H9 (cell line): ENCODE results near the gene ZNF560. TPM values are rescaled to one million over a fixed set of nuclear protein-coding genes. Genes with fewer than 3 reads are reported as not detected.

Experiments used
- DNase-seq: peaks from one replicate; pipeline ENCODE4 v3.0.0-alpha.2; 2017
- H2AFZ ChIP-seq: one replicate; pipeline ENCODE4 v1.6.1; 2013; ENCODE audit warnings: mild to moderate bottlenecking, low read length, control low read depth, moderate library complexity
- H2AK5ac ChIP-seq: 2 replicates; pipeline ENCODE4 v1.6.1; 2013; ENCODE audit warnings: low read length, control low read depth, mixed read lengths; ENCODE audit not compliant: insufficient read length
- H2BK120ac ChIP-seq: one replicate; pipeline ENCODE4 v1.6.1; 2013; ENCODE audit warnings: low read depth, mild to moderate bottlenecking, low read length, control low read depth, inconsistent platforms; ENCODE audit not compliant: poor library complexity, severe bottlenecking
- H2BK12ac ChIP-seq: 2 replicates; pipeline ENCODE4 v1.6.1; 2013; ENCODE audit warnings: low read length, control low read depth, mixed read lengths, low read depth; ENCODE audit not compliant: insufficient read length
- H2BK15ac ChIP-seq: 2 replicates; pipeline ENCODE4 v1.6.1; 2013; ENCODE audit warnings: low read depth, low read length, control low read depth
- H2BK20ac ChIP-seq: one replicate; pipeline ENCODE4 v1.6.1; 2013; ENCODE audit warnings: low read depth, mild to moderate bottlenecking, low read length, control low read depth, inconsistent platforms; ENCODE audit not compliant: poor library complexity, severe bottlenecking
- H2BK5ac ChIP-seq: 2 replicates; pipeline ENCODE4 v1.6.1; 2013; ENCODE audit warnings: low read length, control low read depth, mixed read lengths; ENCODE audit not compliant: insufficient read length
- H3K14ac ChIP-seq: 2 replicates; pipeline ENCODE4 v1.6.1; 2013; ENCODE audit warnings: low read length, control low read depth; ENCODE audit not compliant: insufficient read depth
- H3K18ac ChIP-seq: 2 replicates; pipeline ENCODE4 v1.6.1; 2013; ENCODE audit warnings: low read depth, mild to moderate bottlenecking, mixed read lengths, low read length, control low read depth; ENCODE audit not compliant: insufficient read length
- H3K23ac ChIP-seq: 2 replicates; pipeline ENCODE4 v1.6.1; 2013; ENCODE audit warnings: low read length, control low read depth, mixed read lengths, low read depth; ENCODE audit not compliant: insufficient read length
- H3K23me2 ChIP-seq: 2 replicates; pipeline ENCODE4 v1.6.1; 2013; ENCODE audit warnings: low read depth, mild to moderate bottlenecking, mixed read lengths, low read length, control low read depth; ENCODE audit not compliant: insufficient read length, poor library complexity, severe bottlenecking
- H3K27ac ChIP-seq: 2 replicates; pipeline ENCODE4 v1.5.1; 2013; ENCODE audit warnings: low read length, control low read depth, mixed read lengths, low read depth; ENCODE audit not compliant: insufficient read length
- H3K27me3 ChIP-seq: 2 replicates; pipeline ENCODE4 v1.6.1; 2013; ENCODE audit warnings: low read length, control low read depth, inconsistent platforms; ENCODE audit not compliant: insufficient read depth
- H3K4ac ChIP-seq: 2 replicates; pipeline ENCODE4 v1.6.1; 2013; ENCODE audit warnings: low read depth, mild to moderate bottlenecking, control low read depth, inconsistent platforms, low read length, moderate library complexity
- H3K4me1 ChIP-seq: 2 replicates; pipeline ENCODE4 v1.6.1; 2013; ENCODE audit warnings: low read length, control low read depth, inconsistent platforms; ENCODE audit not compliant: insufficient read depth
- H3K4me2 ChIP-seq: 2 replicates; pipeline ENCODE4 v1.6.1; 2013; ENCODE audit warnings: low read length, control low read depth, mixed read lengths; ENCODE audit not compliant: insufficient read length, insufficient read depth
- H3K56ac ChIP-seq: 2 replicates; pipeline ENCODE4 v1.6.1; 2013; ENCODE audit warnings: low read depth, mild to moderate bottlenecking, mixed read lengths, low read length, control low read depth; ENCODE audit not compliant: insufficient read length
- H3K79me1 ChIP-seq: 2 replicates; pipeline ENCODE4 v1.6.1; 2013; ENCODE audit warnings: low read depth, mild to moderate bottlenecking, moderate library complexity, low read length, control low read depth, inconsistent platforms; ENCODE audit not compliant: insufficient read depth, poor library complexity, severe bottlenecking
- H3K79me2 ChIP-seq: 2 replicates; pipeline ENCODE4 v1.6.1; 2013; ENCODE audit warnings: low read length, control low read depth, inconsistent platforms; ENCODE audit not compliant: insufficient read depth
- H3K9ac ChIP-seq: 2 replicates; pipeline ENCODE4 v1.6.1; 2013; ENCODE audit warnings: low read length, control low read depth, mixed read lengths; ENCODE audit not compliant: insufficient read length; ENCODE audit errors: extremely low read depth
- H3K9me3 ChIP-seq: one replicate; pipeline ENCODE4 v1.6.1; 2013; ENCODE audit warnings: low read depth, low read length, inconsistent platforms; ENCODE audit not compliant: control insufficient read depth
- H3T11ph ChIP-seq: one replicate; pipeline ENCODE4 v1.6.1; 2013; ENCODE audit warnings: mild to moderate bottlenecking, low read length, control low read depth, inconsistent platforms
- H4K20me1 ChIP-seq: one replicate; pipeline ENCODE4 v1.6.1; 2013; ENCODE audit not compliant: control insufficient read depth, insufficient read length, insufficient read depth
- H4K5ac ChIP-seq: 2 replicates; pipeline ENCODE4 v1.6.1; 2013; ENCODE audit warnings: low read depth, mild to moderate bottlenecking, mixed read lengths, low read length, control low read depth; ENCODE audit not compliant: insufficient read length
- H4K8ac ChIP-seq: replicated peaks from 2 replicates; pipeline ENCODE4 v1.6.1; 2013; ENCODE audit warnings: low read length, control low read depth, mixed read lengths, low read depth; ENCODE audit not compliant: insufficient read length
- H4K91ac ChIP-seq: 2 replicates; pipeline ENCODE4 v1.6.1; 2013; ENCODE audit warnings: low read depth, mild to moderate bottlenecking, moderate library complexity, mixed read lengths, low read length, control low read depth; ENCODE audit not compliant: insufficient read length
- H3K27ac Mint-ChIP-seq, 3 experiments: 2 replicates in 2 of 3; 3 replicates in 1 of 3; pipeline ENCODE4 v1.8.0; 2020 to 2021; ENCODE audit warnings: mixed read lengths in 3 of 3, mild to moderate bottlenecking in 1 of 3, moderate library complexity in 1 of 3
- H3K27me3 Mint-ChIP-seq: 2 replicates; pipeline ENCODE4 v1.8.0; 2021; ENCODE audit warnings: low read depth, mild to moderate bottlenecking, moderate library complexity, mixed read lengths
- H3K36me3 Mint-ChIP-seq, 3 experiments: 2 replicates in 2 of 3; 3 replicates in 1 of 3; pipeline ENCODE4 v1.8.0; 2020 to 2021; ENCODE audit warnings: low read depth in 3 of 3, mixed read lengths in 3 of 3; ENCODE audit not compliant: insufficient read depth in 1 of 3
- H3K4me1 Mint-ChIP-seq, 2 experiments: 2 replicates each; pipeline ENCODE4 v1.8.0; 2020; ENCODE audit warnings: mixed read lengths in 2 of 2
- H3K4me3 Mint-ChIP-seq, 2 experiments: 2 replicates in 1 of 2; 3 replicates in 1 of 2; pipeline ENCODE4 v1.8.0; 2020 to 2021; ENCODE audit warnings: mild to moderate bottlenecking in 2 of 2, mixed read lengths in 2 of 2, moderate library complexity in 1 of 2
- H3K9me3 Mint-ChIP-seq, 2 experiments: 2 replicates in 1 of 2; 3 replicates in 1 of 2; pipeline ENCODE4 v1.8.0; 2020; ENCODE audit warnings: mild to moderate bottlenecking in 2 of 2, mixed read lengths in 2 of 2, moderate library complexity in 1 of 2
- CTCF ChIP-seq: fragments of 200-600 bp; sonication (generic); conservative IDR thresholded peaks from 3 replicates; pipeline ENCODE4 v1.8.0; 2021; ENCODE audit warnings: antibody characterized with exemption, mild to moderate bottlenecking
- total RNA-seq: library from RNA; stranded (reverse); gene quantifications from 2 replicates; pipeline ENCODE4 v1.2.1, GENCODE V29; 2021

ZNF560 gene
- total RNA-seq, 1 experiment from 2014 or later: not detected

- Mint-ChIP-seq H3K36me3 (peaks cover 4 to 25% (median 7%) of the 10 kb centered on the region in 3 experiments; a peak in 6 of 7 replicates), H3K9me3 (peaks cover 91 to 96% of the 10 kb centered on the region in 2 experiments), H3K4me3 (no peak overlapping the region), H3K27ac (no peak overlapping the region), H3K27me3 (no peaks in the 10 kb centered on the region; the same call in none of the 2 replicates), H3K4me1 (no peaks in the 10 kb centered on the region)
- TF ChIP-seq CTCF: no peak
- Histone ChIP-seq H3K27ac (no peak overlapping the region), H3K4me1 (no peaks in the 10 kb centered on the region), H2BK15ac (no peak overlapping the region), H2BK120ac (no peak overlapping the region), H2AK5ac (no peak overlapping the region), H3K4ac (no peak overlapping the region), H4K20me1 (no peaks in the 10 kb centered on the region), H3K23me2 (no peaks in the 10 kb centered on the region), H3K79me1 (no peaks in the 10 kb centered on the region), H2AFZ (no peak overlapping the region), H2BK5ac (no peak overlapping the region), H3K9ac (no peak overlapping the region), H3K27me3 (no peaks in the 10 kb centered on the region), H2BK20ac (no peak overlapping the region), H3K18ac (no peak overlapping the region), H3K4me2 (no peak overlapping the region), H2BK12ac (no peak overlapping the region), H3T11ph (no peak overlapping the region), H4K8ac (no peak overlapping the region), H4K91ac (no peak overlapping the region), H3K79me2 (no peaks in the 10 kb centered on the region; the same call in 1 of the 2 replicates), H3K56ac (no peak overlapping the region), H4K5ac (no peak overlapping the region), H3K9me3 (peaks cover 81% of the 10 kb centered on the region), H3K14ac (no peak overlapping the region), H3K23ac (no peak overlapping the region)
- DNase-seq: no peak
These were observed 23.4 kb downstream of the ZNF560 start for GRCh38 chr19:9474975-9475374.
